Measurements from ENCODE around the gene SIGLEC11.

SIGLEC11 gene

GRCh38 chr19:49988433-49988832, 27.5 kb upstream of the SIGLEC11 start:
- H3K4me2 ChIP-seq (ENCODE audit: low read depth, low read length, poor library complexity, severe bottlenecking): no peak overlapping the region
- H4K20me1 ChIP-seq (ENCODE audit: low read depth, low read length): no peaks in the 10 kb centered on the region
- no peak overlapping the region for H3K9ac ChIP-seq (ENCODE audit: low read length)
- no peak overlapping the region for H2AFZ ChIP-seq (ENCODE audit: low read depth, low read length, severe bottlenecking)
- no peaks in the 10 kb centered on the region for H3K9me3 ChIP-seq (ENCODE audit: insufficient read depth, low read length)
- H3K4me3 ChIP-seq (ENCODE audit: insufficient read depth, low read length, poor library complexity, severe bottlenecking): no peak overlapping the region
- H3K36me3 ChIP-seq (ENCODE audit: low read length): peaks cover 5% of the 10 kb centered on the region; the same call in 1 of the 2 replicates
- H3K27me3 ChIP-seq (ENCODE audit: low read length): no peaks in the 10 kb centered on the region
- no peak overlapping the region for H3K27ac ChIP-seq (ENCODE audit: low read depth, low read length)
- H3K9me2 ChIP-seq (replicated peaks; ENCODE audit: insufficient read depth, low read length): no peaks in the 10 kb centered on the region
- H3F3A ChIP-seq (ENCODE audit: insufficient read depth): no peaks in the 10 kb centered on the region
- no peak for TF ChIP-seq CTCF (IDR thresholded peaks at IDR 0.05; ENCODE audit: insufficient read depth, low read length, poor library complexity, severe bottlenecking)
- no peak for TF ChIP-seq EZH2phosphoT487 (conservative IDR thresholded peaks at IDR 0.05; ENCODE audit: low read length)
- no peaks in the 10 kb centered on the region for H3K79me2 ChIP-seq (ENCODE audit: insufficient read depth, low read length)

GRCh38 chr19:49988007-49988406, 27.0 kb upstream of the SIGLEC11 start:
- Histone ChIP-seq H4K20me1 (ENCODE audit: low read depth, low read length) (no peaks in the 10 kb centered on the region), H3K27ac (ENCODE audit: low read depth, low read length) (no peak overlapping the region), H3K9ac (ENCODE audit: low read length) (no peak overlapping the region), H3K4me3 (ENCODE audit: insufficient read depth, low read length, poor library complexity, severe bottlenecking) (no peak overlapping the region), H3K27me3 (ENCODE audit: low read length) (no peaks in the 10 kb centered on the region), H3K36me3 (ENCODE audit: low read length) (peaks cover 5% of the 10 kb centered on the region; the same call in 1 of the 2 replicates), H3K9me3 (ENCODE audit: insufficient read depth, low read length) (no peaks in the 10 kb centered on the region), H3K9me2 (replicated peaks; ENCODE audit: insufficient read depth, low read length) (no peaks in the 10 kb centered on the region), H3K79me2 (ENCODE audit: insufficient read depth, low read length) (no peaks in the 10 kb centered on the region), H2AFZ (ENCODE audit: low read depth, low read length, severe bottlenecking) (no peak overlapping the region), H3K4me2 (ENCODE audit: low read depth, low read length, poor library complexity, severe bottlenecking) (no peak overlapping the region), H3F3A (ENCODE audit: insufficient read depth) (no peaks in the 10 kb centered on the region)
- TF ChIP-seq CTCF (IDR thresholded peaks at IDR 0.05; ENCODE audit: insufficient read depth, low read length, poor library complexity, severe bottlenecking) (no peak), EZH2phosphoT487 (conservative IDR thresholded peaks at IDR 0.05; ENCODE audit: low read length) (no peak)

GRCh38 chr19:49987159-49987698, 26.3 kb upstream of the SIGLEC11 start:
- Histone ChIP-seq H3K9me3 (ENCODE audit: insufficient read depth, low read length) (no peaks in the 10 kb centered on the region), H2AFZ (ENCODE audit: low read depth, low read length, severe bottlenecking) (no peak overlapping the region), H3K4me2 (ENCODE audit: low read depth, low read length, poor library complexity, severe bottlenecking) (no peak overlapping the region), H3K27me3 (ENCODE audit: low read length) (no peaks in the 10 kb centered on the region), H4K20me1 (ENCODE audit: low read depth, low read length) (no peaks in the 10 kb centered on the region), H3K9ac (ENCODE audit: low read length) (no peak overlapping the region), H3K9me2 (replicated peaks; ENCODE audit: insufficient read depth, low read length) (no peaks in the 10 kb centered on the region), H3K4me3 (ENCODE audit: insufficient read depth, low read length, poor library complexity, severe bottlenecking) (no peak overlapping the region), H3F3A (ENCODE audit: insufficient read depth) (no peaks in the 10 kb centered on the region), H3K36me3 (ENCODE audit: low read length) (0 out of 2 replicates have a peak, but pooled peaks cover under 1% of the 10 kb centered on the region), H3K27ac (ENCODE audit: low read depth, low read length) (no peak overlapping the region), H3K79me2 (ENCODE audit: insufficient read depth, low read length) (no peaks in the 10 kb centered on the region)
- no peak for TF ChIP-seq CTCF (IDR thresholded peaks at IDR 0.05; ENCODE audit: insufficient read depth, low read length, poor library complexity, severe bottlenecking)

Measured in SU-DHL-6 (cell line).